ENCODE measurements around the gene C5orf63.
"Not testable (repeated sequence)": the region's sequence is repeated elsewhere in the genome, so short reads cannot be mapped to it uniquely, and the experiment has no call there.

Gene C5orf63

DNA sequence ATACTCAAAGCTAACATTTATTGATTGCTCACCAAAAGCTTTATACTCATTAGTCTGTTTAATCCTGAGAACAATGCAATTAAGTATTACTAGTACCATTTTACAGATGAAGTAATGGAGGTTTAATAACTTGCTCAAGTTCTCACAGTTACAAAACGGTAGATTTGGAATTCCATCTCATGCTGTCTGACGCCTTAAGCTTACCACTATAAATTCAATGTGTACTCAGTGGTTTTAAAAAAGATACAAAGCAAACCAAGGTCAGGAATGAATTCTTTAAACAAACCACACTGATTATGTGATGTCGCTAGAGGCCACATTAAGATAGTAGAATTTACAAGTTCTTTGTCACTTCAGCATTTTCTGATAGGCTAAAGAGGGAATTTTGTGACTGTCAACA lies 1.2 kb upstream of the C5orf63 start:
- DNase-seq: no peak

GRCh38 chr5:127070243-127070642 lies 3.1 kb downstream of the C5orf63 start:
- no peak for DNase-seq

GRCh38 chr5:127068493-127069214 lies 4.6 kb downstream of the C5orf63 start:
- no peak for DNase-seq

DNA sequence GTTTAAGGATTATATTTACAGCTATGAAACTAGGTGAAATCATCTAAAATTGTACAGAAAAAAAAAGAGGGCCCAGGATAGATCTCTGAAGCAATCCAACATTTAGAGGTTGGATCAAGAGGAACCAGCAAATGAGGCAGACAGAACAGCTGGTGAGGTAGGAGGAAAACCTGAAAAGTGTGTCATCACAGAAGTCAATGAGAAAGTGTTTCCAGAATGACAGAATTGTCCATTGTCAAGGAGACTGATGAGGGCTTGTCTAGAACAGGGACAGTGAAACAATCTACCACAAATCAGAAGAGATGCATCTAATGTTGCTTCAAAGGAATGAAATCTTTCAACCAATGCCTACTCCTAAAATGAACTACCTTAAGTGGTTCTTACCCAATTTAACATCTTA lies 6.6 kb downstream of the C5orf63 start:
- DNase-seq: no peak

DNA sequence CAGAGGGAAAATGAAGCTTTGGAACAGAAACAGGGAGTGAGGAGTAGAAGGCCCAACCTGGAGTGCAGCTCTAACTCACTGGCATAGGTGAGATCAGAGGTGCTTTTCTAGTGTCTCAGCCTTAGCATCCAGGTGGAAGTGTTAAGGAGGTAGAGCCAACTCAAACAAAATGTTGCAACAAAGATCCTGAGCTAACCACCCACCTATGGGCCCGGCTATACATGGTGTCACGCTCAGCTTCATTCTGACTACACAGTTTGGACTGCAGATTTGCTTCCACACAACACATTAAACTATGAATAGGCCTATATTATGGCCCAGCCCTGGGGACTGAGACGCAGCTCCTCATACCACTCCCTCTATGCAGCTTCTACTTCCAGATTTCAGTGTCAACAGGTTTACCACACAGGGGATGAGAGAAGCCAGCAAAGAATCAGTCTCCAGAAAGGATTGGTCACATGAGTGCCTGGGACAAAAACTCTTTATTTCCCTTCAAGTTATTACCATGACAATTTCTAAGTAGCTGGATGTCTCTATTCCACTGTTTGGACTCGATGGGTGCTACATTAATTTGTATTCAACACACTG lies 9.0 kb downstream of the C5orf63 start:
- no peak for DNase-seq

DNA sequence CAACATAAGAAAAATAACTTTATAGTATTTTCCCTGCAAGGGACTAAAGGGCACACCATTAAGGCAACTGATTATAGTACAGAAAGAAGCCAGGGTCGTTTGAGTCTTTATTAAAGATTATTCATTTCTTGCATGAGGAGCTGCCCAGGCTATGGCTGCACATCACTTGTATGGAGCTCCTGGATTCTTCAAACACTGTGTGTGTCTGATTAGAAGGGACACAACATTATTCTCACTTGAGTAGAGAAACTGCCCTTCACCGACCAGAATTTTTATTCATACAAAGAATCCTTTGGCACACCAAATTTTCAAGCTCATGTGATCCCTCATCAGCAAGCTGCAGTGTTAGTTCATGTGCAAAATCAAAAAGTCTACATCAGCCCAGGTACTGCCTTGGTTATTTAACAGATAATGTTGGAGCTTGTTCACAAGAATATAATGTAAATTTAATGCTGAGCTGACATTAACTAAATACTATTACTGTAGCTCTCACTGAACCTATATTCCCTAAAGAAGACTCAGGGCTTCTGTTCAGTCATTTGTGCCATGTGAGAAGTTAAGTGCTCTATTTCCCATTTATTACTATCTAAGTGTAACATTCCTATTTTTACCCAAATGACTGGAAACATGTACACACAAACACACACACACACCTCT lies 9.9 kb downstream of the C5orf63 start:
- no peak for DNase-seq

DNA sequence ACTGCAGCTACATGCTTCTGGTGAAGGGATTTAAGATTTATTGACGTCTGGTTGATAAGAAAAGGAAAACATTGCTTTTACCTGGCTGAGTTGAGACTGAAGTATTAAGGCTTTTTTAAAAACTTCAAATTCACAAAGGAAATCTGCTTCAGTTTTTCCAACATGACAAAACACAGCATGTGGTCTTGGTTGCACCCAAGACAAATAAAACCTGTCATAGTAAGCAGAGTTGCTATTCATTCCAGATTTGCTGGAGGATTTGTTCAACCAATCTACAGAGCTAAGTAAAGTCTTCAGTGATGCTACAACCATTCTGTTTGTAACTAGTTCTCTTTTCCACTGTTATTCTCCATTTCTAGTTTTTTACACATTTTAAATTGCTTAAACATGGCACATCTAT lies 11.3 kb downstream of the C5orf63 start:
- no peak for DNase-seq

DNA sequence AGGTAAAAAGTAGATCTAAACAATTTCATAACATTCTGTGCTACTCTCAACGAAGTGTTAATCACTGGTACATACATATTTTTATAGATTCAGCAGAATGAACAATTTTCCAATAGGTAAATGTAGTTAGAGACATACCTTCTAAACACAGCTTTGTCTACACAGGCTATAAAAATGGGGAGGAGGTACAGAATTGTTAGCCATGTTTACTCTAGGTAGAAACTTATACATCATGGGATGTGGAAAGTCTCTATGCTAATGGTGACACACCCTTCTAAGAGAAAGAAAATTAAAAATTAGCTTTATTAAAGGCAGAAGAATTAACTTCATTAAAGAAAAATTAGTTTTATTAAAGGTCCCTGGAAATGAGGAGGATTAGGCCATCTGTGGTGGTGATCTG lies 11.8 kb downstream of the C5orf63 start:
- no peak for DNase-seq

DNA sequence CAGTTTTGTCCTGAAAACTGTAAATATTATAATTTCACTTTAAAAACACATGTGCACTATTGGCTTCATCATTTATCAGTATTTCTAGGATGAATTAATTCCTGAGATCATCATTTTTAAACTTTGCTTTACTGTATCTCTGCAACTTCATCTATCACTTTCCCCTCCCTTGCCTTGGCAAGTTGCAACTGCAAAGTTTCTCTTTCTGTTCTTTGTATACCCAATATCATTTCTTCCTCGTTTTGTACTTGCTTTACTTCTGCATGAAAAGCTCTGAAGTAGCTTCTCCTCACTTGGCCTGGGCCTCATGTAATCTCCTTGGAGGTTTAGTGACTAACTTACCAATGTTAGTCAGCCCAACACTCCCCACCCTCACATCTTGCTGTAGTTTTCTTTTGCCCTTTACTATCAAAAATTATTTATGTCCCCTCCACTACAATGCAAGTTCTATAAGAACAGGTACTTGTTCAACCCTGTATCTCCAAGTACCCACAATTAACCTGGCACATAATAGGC lies 12.8 kb downstream of the C5orf63 start:
- no peak for DNase-seq

DNA sequence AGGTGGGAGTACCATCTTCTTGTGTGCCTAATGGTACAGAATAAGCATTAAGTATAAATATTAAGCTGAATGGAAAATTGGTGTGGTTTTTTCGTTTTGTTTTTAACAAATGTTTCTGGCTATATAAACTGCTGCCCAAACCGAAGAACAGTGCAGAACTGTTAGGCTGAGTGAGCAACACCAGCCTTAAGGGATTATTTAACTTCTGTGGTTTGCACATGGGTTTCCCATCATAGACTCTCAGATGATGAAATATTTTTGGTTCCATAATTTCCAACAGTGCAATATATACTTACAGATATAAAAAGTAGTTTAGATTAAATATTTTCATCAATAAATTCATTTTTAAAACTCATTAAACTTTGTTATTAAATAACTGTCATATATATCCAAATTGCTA lies 16.4 kb downstream of the C5orf63 start:
- DNase-seq: peak in 1 of 2 donors; percentile 18

- peak; percentile 15 to 21 for DNase-seq
These were observed 17.2 kb downstream of the C5orf63 start for GRCh38 chr5:127055880-127056653.

GRCh38 chr5:127053551-127053950 lies 19.8 kb downstream of the C5orf63 start:
- DNase-seq: not testable (repeated sequence)

DNA sequence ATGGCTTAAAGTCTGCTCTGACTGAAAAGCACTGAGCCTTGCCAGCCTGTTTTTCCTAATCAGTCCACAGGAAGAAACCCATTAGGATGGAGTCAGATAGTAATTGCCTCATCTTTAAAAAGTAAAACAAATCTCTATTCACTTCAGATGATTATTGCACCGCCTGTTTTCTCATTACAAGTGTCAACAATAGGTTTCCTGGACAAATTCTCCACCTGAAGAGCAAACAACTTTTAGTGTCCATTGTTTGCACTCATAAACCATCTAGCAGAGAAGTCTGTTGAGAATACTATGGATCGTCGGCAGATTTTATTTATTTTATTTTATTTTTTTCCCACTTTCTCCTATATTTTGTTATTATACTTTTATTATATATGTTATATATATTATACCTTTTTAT lies 20.3 kb downstream of the C5orf63 start:
- DNase-seq: no peak

DNA sequence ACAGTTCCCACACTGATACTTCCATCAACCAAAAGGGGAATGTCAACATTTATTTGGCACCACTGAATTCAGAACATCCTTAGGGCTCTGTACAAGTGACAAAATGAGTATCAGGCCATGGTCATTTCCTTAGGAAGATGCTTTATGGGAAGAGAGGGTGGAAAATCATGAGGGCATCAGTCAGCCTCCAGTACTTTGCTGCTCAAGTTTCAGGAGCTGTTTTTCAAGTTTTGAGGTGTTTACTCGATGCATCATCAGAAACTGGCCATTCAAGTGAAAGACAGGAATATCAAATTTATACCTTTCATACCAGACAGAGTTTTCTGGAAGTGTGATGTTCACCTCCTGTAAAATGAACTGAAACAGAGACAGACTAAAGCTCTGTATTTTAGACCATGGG lies 21.7 kb downstream of the C5orf63 start:
- DNase-seq: no peak

DNA sequence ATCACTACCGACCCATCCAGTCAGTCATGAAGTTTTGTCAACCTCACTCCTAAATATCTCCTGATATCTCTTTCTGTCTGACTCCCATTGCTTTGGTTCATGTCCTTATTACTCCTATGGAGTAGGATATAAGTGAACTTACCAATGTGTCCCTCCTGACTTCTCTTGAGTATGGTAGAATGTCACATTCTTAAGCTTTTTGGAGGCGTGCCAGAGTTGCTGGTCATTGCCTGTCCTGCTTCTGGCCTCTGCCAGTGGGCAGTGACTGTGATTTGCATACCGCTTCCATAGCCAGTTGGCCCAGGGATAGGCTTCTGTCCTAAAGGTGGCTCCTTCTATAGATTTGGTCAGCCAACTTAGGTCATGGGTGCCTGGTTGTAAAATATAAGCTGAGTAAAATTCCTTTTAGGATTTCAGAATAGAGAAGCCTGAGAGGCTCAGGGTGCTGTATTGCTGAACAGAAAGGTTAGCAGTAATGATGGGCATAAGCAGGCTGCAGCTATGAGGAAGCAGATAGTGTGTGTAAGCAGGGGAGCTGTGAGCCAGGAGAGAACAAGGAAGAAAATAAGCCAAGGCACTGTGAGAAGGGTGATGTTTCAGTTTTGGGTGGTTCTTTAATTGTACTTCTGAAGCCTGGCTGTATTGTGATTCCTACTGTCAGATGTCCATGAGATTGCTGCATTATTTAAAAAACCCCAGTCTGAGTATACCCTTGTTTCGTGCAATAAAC lies 26.8 kb downstream of the C5orf63 start:
- DNase-seq: no peak

DNA sequence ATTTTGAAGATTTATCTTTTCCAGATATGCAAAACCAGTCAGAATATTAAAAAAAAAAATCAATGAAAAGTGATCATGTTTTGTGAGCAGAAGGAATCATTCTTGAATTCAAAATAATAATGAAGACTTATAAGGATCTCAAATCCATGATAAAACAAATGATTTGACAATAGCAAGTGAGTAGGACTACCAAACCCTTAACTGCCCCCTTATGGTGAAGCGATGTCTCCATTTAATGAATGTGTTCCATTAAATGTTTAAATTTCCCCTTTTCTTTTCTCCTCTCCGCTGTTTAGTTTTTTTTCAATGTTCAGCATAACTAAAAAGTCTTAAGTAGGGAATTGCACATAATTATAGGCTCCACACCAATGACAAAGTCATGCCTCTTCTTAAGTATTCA lies 30.7 kb downstream of the C5orf63 start:
- DNase-seq: no peak

GRCh38 chr5:127041571-127041970 lies 31.7 kb downstream of the C5orf63 start:
- DNase-seq: no peak

DNA sequence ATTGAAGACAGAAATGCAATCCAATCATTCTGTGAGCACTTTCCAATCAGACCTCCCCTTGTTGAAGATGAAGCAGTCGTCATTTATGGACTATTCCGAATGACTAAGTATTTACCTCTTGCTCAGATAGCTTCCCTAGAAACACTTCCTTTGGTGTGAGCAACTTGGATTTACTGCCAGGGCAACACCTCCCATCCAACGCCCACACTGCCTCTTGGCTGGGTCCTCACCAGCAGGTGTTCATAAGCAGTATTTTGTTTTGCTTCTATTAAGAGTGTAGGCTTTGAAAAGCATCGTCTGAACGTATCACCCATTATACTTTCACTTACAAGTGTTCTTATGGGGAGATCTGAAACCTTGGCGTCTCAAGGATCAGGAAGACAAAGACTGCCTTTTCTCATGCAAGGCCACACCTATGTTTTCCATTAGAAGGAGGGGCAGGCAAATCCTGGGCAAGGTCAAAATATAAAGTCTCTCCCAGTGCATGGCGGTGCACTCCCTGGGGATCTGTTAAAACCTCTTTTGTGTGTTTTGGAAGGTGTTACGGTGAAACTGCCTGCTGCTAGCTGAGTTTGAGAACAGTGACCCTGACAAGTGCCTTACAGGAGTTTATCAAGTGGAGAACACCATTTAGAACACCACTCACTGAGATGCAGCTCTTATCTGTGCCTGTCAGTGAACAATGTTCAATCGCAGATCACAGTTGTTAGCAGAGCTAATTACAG lies 32.3 kb downstream of the C5orf63 start:
- no peak for DNase-seq

- no peak for DNase-seq
These were observed 34.8 kb downstream of the C5orf63 start for GRCh38 chr5:127038550-127038949.

DNA sequence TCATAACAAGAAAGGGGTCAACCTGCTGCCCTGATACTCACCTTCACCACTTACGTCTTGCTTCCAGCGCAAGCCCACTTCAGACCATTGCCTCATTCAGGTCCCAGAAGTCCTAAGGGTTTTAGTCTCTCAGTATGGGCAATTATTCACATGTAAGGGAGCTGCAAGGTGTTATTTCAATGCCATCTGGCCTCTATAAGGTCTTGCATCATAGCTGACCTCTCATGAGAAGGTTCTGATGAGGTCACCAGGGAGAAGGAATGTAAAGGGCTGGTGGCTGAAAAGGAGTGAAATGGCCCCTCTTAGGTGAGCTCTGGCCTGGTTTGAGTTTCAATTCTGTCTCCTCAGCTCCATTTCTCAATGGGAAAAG lies 41.5 kb downstream of the C5orf63 start:
- no peak for DNase-seq

DNA sequence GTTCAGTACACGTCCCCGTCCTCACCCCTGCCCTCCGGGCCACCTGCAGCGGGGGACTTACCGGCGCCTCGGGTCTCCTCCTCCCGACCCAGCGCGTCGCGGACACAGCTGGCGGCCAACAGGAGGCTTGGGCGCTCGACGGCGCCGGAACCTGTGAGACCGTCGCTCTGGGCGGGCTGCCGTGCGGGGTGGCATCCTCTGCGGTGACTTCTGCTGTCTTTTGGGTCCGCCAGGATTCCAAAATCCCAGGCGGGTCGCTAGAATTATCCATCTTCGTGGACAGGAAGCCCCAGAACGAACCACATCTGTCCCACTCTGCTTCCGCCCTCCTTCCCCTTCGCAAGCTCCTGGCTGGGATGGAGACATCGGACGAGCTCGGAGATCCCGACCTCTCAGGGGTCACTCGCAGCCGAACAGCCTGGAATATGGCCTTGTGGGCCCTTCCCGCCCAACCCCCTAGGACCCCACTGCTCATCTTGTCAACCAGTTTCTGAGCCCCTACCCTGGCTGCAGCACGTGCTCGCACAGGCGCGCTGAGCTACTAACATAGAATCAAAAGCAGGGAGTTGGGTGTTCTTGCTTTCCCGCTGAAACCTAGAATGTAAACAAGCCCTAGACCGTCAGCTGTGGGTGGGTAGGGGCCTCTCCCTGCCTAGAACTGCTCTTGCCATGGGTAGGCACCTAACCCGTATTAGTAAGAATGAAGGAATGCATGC lies 42.0 kb downstream of the C5orf63 start:
- peak in 1 of 2 donors; percentile 12 for DNase-seq
